Fibroblast of skin of left quadriceps (primary cell): ENCODE data around the gene TRIM24.
A peak's percentile ranks its signal among the peaks of the same experiment; 100 is the strongest.
"Not testable (repeated sequence)": the region's sequence is repeated elsewhere in the genome, so short reads cannot be mapped to it uniquely, and the experiment has no call there.

Experiments used
- DNase-seq, 2 experiments: peaks; one replicate each; pipeline ENCODE4 v3.0.0-alpha.2; 2013; ENCODE audit warnings: low read depth in 2 of 2

The TRIM24 gene

GRCh38 chr7:138460176-138460648 is at the start of gene TRIM24:
TRIM24 (plus strand) TSS chr7:138460259; CDS start chr7:138460549, 290 bp downstream.
- no peak for DNase-seq

- not testable (repeated sequence) for DNase-seq
Observed at GRCh38 chr7:138412077-138412476, 48.0 kb upstream of the TRIM24 start.

DNA sequence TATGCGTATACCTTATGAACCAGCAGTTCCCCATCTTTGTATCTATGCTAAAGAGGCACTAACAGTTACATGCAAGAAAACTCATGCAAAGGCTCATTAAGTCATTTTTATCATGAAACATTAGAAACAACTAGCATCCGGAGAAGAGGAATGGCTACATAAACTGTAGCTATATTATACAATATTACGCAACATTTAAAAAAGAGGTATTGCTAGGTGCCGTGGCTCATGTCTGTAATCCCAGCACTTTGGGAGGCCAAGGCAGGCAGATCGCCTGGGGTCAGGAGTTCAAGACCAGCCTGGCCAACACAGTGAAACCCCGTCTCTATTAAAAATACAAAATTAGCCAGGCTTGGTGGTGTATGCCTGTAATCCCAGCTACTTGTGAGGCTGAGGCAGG is 47.1 kb upstream of the TRIM24 start:
- DNase-seq: not testable (repeated sequence)

DNA sequence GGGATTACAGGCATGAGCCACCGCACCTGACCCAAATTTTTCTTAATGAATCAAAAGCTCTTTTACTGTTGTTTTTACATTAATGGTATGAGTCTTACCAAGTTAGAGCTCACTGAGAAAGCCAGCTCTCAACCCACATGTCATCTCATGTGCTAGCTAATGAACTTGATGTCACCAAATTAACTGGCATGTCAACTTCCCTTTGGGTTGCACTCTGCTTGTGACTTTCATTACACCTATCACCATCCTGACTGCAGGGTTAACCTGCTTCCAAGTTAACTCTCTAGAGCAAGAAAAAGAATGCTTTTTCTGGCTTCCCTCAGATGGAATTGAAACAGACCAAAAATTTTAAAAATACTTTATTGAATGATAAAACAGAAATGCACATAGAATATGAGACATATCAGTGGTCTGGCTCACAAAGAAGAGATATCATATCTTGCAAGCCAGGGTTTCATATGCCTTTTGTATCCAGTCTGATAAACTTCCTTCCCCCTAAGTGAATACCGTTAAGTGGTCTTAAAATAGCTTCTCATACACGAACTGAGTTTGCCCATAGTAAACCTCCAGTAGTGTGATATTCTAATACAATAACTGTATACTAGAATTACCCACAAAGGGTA is 42.9 kb upstream of the TRIM24 start:
- no peak for DNase-seq

GRCh38 chr7:138417764-138418163 is 42.3 kb upstream of the TRIM24 start:
- no peak for DNase-seq

DNA sequence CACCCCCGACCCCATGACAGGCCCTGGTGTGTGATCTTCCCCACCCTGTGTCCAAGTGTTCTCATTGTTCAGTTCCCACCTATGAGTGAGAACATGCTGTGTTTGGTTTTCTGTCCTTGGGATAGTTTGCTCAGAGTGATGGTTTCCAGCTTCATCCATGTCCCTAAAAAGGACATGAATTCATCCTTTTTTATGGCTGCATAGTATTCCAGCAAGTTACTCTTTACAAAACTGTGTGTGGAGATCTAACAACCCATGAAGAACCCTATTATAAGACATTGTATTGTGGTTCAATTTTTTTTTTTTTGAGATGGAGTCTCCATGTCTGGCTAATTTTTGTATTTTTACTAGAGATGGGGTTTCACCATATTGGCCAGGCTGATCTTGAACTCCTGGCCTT is 41.7 kb upstream of the TRIM24 start:
- not testable (repeated sequence) for DNase-seq

DNA sequence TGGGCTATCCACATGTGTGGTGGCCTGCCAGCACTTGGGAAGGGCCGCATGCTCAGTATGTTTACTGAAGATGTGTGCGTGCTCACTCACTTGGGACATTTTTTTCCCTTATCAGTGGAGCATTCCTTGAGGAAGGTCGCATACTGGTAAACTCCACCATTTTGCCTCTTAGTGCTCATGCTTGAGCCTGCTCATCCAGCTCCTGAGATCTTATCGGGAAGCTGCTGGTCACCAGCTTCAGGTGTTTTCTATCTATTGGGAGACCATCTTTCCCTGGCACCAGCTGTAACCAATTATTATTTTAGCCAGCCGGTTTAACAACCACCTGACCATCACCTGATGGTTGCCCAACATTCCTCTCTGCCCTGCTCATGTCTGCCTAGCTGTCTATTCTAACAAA is 35.0 kb upstream of the TRIM24 start:
- DNase-seq: no peak

- no peak for DNase-seq
Observed at GRCh38 chr7:138429577-138430250, 30.3 kb upstream of the TRIM24 start.

DNA sequence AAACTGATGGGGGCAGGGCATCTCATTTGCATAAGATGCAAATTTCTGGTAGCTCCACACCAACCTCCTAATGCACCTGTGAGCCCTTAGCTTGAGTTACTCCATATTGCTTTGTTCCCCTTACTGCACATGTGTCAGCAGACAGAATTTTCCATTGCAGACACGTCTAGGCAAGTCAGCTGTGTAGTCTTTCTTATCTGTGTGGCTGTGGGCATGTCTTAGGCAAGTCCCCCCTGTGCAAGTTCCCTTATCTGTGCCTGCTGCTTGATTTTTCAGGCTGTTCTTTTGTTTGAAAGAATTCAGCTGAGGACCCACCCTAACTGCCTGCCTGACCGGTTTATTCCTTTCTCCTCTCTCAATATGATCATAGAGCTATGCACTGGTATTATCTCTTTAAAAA is 28.5 kb upstream of the TRIM24 start:
- DNase-seq: no peak

GRCh38 chr7:138433583-138434443 is 26.2 kb upstream of the TRIM24 start:
- DNase-seq: no peak

- no peak for DNase-seq
Observed at GRCh38 chr7:138434597-138435019, 25.5 kb upstream of the TRIM24 start.

GRCh38 chr7:138435231-138435919 is 24.7 kb upstream of the TRIM24 start:
- no peak for DNase-seq

DNA sequence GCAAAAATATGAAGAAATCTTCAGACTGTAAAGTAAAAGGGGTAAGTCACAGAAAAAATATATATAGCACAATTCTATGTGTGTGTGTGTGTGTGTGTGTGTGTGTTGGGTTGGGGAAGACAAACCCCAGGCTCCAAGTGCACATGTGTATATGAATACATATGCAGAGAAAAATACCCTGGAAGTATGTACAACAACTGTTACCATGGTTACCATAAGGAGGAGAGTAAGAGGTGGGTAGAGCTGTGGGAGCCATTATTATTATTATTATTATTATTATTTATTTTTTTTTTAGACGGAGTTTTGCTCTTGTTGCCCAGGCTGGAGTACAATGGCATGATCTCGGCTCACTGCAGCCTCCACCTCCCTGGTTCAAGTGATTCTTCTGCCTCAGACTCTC is 23.7 kb upstream of the TRIM24 start:
- DNase-seq: no peak

- DNase-seq: no peak
Observed at GRCh38 chr7:138440460-138440859, 19.6 kb upstream of the TRIM24 start.

GRCh38 chr7:138442822-138443221 is 17.2 kb upstream of the TRIM24 start:
- DNase-seq: no peak

GRCh38 chr7:138449580-138449979 is 10.5 kb upstream of the TRIM24 start:
- DNase-seq: no peak

DNA sequence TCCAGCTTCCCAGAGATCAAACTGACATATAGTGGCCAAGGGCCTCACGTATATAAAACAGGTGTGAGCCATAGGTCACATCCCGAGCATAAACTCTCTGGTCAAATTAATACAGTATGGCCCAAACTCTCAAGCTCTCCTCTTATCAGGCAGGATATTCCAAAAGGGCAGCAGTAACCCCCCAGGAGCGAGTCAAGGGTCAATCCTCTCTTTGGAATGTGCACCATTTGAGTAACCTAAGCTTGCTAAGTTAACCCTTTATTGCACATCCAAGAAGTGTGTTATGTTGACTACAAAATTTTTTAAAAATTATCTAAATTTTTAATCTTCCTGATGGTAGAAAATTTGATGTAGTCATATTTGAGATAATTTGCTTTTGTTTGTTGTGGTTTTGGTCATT is 4.5 kb upstream of the TRIM24 start:
- no peak for DNase-seq

GRCh38 chr7:138456220-138456619 is 3.8 kb upstream of the TRIM24 start:
- no peak for DNase-seq

DNA sequence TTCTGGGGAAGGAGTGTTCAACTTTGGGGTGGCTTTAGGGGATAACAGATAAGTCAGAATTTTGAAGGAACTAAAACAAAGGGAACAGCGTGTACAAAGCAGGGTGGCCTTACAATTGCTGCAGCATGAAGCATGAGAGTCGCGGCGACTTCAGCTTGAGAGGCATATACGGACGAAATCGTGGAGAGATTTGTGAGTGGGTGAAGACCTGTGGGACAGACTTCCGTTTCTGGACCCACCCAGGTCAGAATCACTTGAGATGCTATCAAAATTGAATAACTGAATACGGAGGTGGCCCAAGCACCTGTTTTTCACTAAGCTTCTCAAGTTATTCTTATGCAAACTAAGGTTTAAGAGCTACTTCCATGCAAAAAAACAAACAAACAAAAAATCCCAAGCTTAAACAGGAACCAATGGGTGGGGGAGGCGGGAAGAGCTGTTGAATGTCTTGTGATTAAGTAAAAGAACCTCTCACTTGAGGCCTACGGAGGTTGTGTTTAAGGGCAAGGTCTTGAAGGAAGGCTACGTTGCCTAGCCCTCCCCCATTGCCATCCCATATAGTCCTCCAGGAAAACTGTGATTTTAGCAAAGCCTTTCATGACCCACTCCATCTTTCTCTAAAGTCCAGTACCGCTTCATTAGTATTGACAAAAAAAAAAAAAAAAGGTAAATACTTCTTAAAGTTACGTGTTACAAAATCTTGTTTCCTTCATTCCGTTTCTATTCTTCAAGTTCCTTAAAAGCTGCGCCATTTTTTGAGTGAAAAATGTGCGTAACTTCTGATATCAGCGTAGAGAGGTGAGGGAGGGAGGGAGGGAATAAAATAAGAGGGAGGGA is 1.3 kb upstream of the TRIM24 start:
- no peak for DNase-seq

DNA sequence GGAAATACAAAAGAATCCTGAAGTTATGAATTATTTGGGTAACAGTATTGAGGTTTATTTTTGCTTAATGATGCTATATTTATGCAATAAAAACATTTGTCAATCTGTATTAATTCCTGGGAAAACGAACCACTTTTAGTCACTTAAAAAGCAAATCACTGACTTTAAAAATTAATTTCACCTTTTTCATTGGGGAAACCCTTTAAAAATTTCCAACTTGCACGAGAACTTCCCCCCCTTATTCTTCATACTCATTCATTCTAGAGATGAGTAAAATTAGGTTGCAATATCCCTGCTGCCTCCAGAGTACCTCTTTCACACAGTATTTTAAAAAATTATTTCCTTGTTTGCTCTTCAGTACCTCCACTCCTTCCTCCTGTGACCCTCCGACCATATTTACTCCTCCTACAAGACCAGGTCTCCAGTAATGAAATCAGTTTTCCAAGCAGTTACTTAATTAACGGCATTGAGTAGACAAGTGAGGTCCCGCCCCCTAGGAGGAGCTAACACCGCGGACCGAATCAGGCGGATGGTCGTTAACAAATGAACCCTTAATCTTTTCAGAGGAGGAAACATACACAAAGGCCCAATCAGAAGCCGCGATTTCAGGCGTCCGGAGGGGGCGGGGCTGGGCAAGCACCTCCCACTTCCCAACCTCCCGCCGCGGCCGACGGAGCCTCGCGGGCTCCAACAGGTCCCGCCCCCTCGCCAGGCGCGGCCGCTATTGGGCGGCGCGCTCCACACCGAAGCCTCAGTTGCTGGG is 465 bp upstream of the TRIM24 start:
- peak; percentile 96 for DNase-seq
